ENCODE measurements around the gene PALMD. TPM values are rescaled to one million over a fixed set of nuclear protein-coding genes. Genes with fewer than 3 reads are reported as not detected.

Gene PALMD
- total RNA-seq, 1 donor from 2014 or later, result not detected

DNA sequence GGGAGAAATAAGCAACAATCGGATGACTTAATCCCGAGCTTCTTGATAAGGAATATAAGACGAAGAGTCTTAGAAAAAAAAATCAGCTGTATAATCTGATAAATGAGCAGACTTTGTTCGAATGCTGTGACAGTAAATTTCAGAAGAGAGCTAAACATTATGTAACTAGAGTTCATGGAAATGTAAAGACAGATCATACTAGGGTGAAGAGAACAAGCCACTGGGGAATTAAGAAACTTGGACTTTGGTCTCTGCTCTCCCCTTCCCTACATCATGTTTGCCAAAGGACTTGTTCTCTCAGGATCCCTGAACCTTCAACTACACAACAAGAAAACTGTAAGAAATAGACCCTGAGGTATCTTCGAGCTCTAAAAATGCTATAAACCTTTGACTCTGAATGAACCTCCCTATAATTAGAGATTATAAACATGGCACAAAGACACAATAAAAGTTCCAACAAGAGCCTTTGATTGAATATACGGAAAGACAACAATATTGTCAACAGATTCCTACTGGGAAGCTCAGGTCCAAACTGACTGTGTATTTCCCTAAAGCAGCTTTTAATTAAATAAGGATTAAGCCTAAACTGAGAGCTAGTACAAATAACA, 93.0 kb downstream of the PALMD start:
- Histone ChIP-seq H3K9ac (no peak overlapping the region), H3K27ac (no peak overlapping the region), H3K4me3 (no peak overlapping the region), H3K4me2 (no peak overlapping the region), H3K79me2 (ENCODE audit: low read depth) (no peaks in the 10 kb centered on the region), H3K4me1 (no peaks in the 10 kb centered on the region), H3K27me3 (no peaks in the 10 kb centered on the region), H3K9me3 (ENCODE audit: low read depth) (no peaks in the 10 kb centered on the region), H3K36me3 (no peaks in the 10 kb centered on the region), H2AFZ (replicated peaks) (no peak overlapping the region), H4K20me1 (ENCODE audit: low read depth) (no peaks in the 10 kb centered on the region), H3F3A (ENCODE audit: low read depth) (no peaks in the 10 kb centered on the region)
- H3K27ac Mint-ChIP-seq, result no peak overlapping the region
- H3K9me3 Mint-ChIP-seq, result no peaks in the 10 kb centered on the region
- no peak for TF ChIP-seq EZH2 (IDR thresholded peaks at IDR 0.05)
- TF ChIP-seq, protein P1, sequence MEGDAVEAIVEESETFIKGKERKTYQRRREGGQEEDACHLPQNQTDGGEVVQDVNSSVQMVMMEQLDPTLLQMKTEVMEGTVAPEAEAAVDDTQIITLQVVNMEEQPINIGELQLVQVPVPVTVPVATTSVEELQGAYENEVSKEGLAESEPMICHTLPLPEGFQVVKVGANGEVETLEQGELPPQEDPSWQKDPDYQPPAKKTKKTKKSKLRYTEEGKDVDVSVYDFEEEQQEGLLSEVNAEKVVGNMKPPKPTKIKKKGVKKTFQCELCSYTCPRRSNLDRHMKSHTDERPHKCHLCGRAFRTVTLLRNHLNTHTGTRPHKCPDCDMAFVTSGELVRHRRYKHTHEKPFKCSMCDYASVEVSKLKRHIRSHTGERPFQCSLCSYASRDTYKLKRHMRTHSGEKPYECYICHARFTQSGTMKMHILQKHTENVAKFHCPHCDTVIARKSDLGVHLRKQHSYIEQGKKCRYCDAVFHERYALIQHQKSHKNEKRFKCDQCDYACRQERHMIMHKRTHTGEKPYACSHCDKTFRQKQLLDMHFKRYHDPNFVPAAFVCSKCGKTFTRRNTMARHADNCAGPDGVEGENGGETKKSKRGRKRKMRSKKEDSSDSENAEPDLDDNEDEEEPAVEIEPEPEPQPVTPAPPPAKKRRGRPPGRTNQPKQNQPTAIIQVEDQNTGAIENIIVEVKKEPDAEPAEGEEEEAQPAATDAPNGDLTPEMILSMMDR (IDR thresholded peaks at IDR 0.05), result no peak
- H3K4me3 Mint-ChIP-seq, result no peak overlapping the region
- H3K4me1 Mint-ChIP-seq, result peaks cover 6% of the 10 kb centered on the region
- H3K27me3 Mint-ChIP-seq (ENCODE audit: insufficient read depth, low read depth), result no peaks in the 10 kb centered on the region
- DNase-seq (ENCODE audit: low spot score), result no peak
- no peaks in the 10 kb centered on the region for H3K36me3 Mint-ChIP-seq

DNA sequence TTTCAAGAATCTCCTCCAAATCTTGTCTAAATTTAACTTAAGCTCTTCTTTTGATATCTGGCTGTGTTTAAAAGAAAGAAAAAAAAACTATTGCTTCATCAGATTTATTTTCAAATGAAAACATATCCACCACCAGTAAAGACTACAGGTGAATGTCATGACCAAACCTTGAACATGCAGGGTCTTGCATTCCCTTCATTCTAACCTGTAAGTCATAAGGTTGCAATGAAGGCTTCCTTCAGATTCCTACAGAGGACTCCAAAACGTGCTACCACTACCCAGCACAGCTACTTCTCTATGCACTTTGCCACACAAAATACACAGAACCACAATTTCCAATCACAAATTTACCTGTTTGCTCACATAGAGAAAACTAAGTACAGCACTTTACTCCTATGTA, 94.2 kb downstream of the PALMD start:
- H3K4me2 ChIP-seq, result no peak overlapping the region
- DNase-seq (ENCODE audit: low spot score), result no peak
- H3K4me1 ChIP-seq, result no peaks in the 10 kb centered on the region
- no peaks in the 10 kb centered on the region for H3K27me3 ChIP-seq
- H3F3A ChIP-seq (ENCODE audit: low read depth), result no peaks in the 10 kb centered on the region
- H2AFZ ChIP-seq (replicated peaks), result no peak overlapping the region
- H3K27ac ChIP-seq, result no peak overlapping the region
- Mint-ChIP-seq H3K9me3 (no peaks in the 10 kb centered on the region), H3K4me1 (peaks cover 6% of the 10 kb centered on the region), H3K36me3 (no peaks in the 10 kb centered on the region), H3K4me3 (no peak overlapping the region), H3K27ac (no peak overlapping the region), H3K27me3 (ENCODE audit: insufficient read depth, low read depth) (no peaks in the 10 kb centered on the region)
- H3K36me3 ChIP-seq, result no peaks in the 10 kb centered on the region
- H3K9me3 ChIP-seq (ENCODE audit: low read depth), result no peaks in the 10 kb centered on the region
- H4K20me1 ChIP-seq (ENCODE audit: low read depth), result no peaks in the 10 kb centered on the region
- H3K79me2 ChIP-seq (ENCODE audit: low read depth), result no peaks in the 10 kb centered on the region
- TF ChIP-seq, protein P1 (IDR thresholded peaks at IDR 0.05), result no peak
- no peak for TF ChIP-seq EZH2phosphoT487 (IDR thresholded peaks at IDR 0.05)
- no peak for TF ChIP-seq EZH2 (IDR thresholded peaks at IDR 0.05)
- no peak overlapping the region for H3K9ac ChIP-seq
- H3K4me3 ChIP-seq, result no peak overlapping the region

Other genes with a start within 250 kb of the PALMD start
- 4.3 and 5.1 TPM in 2 replicates for gene FRRS1, start 120.5 kb downstream of the PALMD start, total RNA-seq (ENCODE audit: low replicate concordance)
- gene AGL, start 204.2 kb downstream of the PALMD start, total RNA-seq (ENCODE audit: low replicate concordance), result 13.0 and 23.4 TPM in 2 replicates

All from neural progenitor cell (in vitro differentiated cells).